ENCODE results near the gene EIF4B. TPM values are rescaled to one million over a fixed set of nuclear protein-coding genes. Genes with fewer than 3 reads are reported as not detected.

EIF4B gene
- total RNA-seq, 2 donors from 2014 or later = 272 to 383 TPM

DNA sequence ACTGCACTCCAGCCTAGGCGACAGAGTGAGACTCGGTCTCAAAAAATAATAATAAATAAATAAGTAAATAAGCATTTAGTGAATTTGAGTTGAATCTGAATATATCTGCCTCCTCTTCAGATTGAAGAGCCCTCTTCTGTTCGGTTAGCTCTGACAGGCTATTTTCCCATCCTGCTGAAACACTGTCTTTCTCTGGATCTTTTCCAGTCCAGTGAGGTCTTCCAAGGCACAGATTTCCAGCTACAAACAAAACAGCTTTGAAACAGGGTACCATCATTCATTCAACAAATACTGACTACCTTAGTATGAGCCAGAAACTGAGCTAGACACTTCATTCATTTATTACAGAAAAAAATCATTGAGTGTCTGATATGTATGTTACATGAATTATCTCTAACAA is 80.1 kb downstream of the EIF4B start:
- no peaks in the 10 kb centered on the region for H3K27me3 ChIP-seq
- no peaks in the 10 kb centered on the region for H3K4me1 ChIP-seq
- H3K36me3 ChIP-seq = no peaks in the 10 kb centered on the region
- no peak overlapping the region for H3K4me3 ChIP-seq
- peaks cover 0 to 4% of the 10 kb centered on the region in 2 donors for H3K9me3 ChIP-seq
- no peak overlapping the region for H3K27ac ChIP-seq
- TF ChIP-seq, protein P1, sequence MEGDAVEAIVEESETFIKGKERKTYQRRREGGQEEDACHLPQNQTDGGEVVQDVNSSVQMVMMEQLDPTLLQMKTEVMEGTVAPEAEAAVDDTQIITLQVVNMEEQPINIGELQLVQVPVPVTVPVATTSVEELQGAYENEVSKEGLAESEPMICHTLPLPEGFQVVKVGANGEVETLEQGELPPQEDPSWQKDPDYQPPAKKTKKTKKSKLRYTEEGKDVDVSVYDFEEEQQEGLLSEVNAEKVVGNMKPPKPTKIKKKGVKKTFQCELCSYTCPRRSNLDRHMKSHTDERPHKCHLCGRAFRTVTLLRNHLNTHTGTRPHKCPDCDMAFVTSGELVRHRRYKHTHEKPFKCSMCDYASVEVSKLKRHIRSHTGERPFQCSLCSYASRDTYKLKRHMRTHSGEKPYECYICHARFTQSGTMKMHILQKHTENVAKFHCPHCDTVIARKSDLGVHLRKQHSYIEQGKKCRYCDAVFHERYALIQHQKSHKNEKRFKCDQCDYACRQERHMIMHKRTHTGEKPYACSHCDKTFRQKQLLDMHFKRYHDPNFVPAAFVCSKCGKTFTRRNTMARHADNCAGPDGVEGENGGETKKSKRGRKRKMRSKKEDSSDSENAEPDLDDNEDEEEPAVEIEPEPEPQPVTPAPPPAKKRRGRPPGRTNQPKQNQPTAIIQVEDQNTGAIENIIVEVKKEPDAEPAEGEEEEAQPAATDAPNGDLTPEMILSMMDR (IDR thresholded peaks at IDR 0.05) = no peak
- DNase-seq (ENCODE audit: low spot score) = no peak

GRCh38 chr12:53090105-53090504 is 83.8 kb downstream of the EIF4B start:
- no peak for DNase-seq (ENCODE audit: low spot score)
- H3K27me3 ChIP-seq = no peaks in the 10 kb centered on the region
- TF ChIP-seq, protein P1 (IDR thresholded peaks at IDR 0.05) = no peak

DNA sequence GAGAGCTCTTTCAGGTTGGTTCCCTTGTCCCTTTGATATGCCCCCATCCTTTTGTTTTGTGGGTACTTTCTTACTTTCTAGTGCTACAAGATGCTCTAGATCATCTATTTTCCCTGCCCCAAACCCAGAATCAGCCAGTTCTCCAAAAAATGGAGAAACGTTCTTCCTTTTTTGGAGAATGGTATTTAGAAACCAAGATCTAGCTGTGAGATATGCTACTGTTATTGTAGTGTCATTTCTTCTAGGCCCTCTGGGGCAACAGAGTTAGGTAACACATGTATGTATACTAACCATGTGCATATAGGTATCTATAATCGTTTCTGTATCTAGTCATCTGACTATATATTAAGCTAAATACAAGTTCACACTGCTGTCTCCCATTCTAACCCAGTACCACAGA is 84.3 kb downstream of the EIF4B start:
- H3K27ac ChIP-seq = no peak overlapping the region
- no peaks in the 10 kb centered on the region for H3K9me3 ChIP-seq
- no peaks in the 10 kb centered on the region for H3K4me1 ChIP-seq
- no peaks in the 10 kb centered on the region for H3K36me3 ChIP-seq
- TF ChIP-seq, protein P1 (IDR thresholded peaks at IDR 0.05) = no peak
- no peaks in the 10 kb centered on the region for H3K27me3 ChIP-seq
- no peak overlapping the region for H3K4me3 ChIP-seq
- DNase-seq (ENCODE audit: low spot score) = no peak

More at GRCh38 chr12:53090105-53090504, 83.8 kb downstream of the EIF4B start:
- Histone ChIP-seq H3K4me1 (no peaks in the 10 kb centered on the region), H3K27ac (no peak overlapping the region), H3K9me3 (no peaks in the 10 kb centered on the region), H3K36me3 (no peaks in the 10 kb centered on the region), H3K4me3 (no peak overlapping the region)

DNA sequence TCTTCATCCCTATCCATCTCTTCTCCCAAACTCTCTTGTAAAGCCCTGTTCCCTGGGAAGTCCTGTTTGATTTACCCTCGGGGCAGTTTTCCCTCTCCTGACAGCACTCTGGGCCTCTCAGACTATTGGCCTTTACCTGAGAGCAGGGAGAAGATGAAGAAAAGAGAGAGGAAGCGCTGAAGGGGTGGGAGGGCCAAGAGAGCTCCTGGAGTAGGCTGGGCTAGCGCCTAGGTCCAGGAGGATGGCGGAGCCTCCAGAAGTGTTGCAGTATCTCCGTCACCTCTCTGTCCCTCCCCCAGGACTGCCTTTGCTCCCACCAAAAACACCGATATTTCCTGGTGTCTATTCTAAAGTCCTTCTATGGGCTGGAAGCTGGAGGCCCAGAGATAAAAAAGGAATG is 85.5 kb downstream of the EIF4B start:
- TF ChIP-seq, protein P1 (IDR thresholded peaks at IDR 0.05) = no peak
- H3K4me1 ChIP-seq = peaks cover 0 to 11% of the 10 kb centered on the region in 2 donors

More for the DNA sequence above, 85.5 kb downstream of the EIF4B start:
- Histone ChIP-seq H3K4me3 (no peak overlapping the region), H3K27me3 (no peaks in the 10 kb centered on the region), H3K36me3 (no peaks in the 10 kb centered on the region), H3K27ac (no peak overlapping the region), H3K9me3 (no peaks in the 10 kb centered on the region)
- DNase-seq (ENCODE audit: low spot score) = no peak

Small RNA genes within 50 kb of the gene (microRNA-seq; reads per million reads assigned to microRNA genes)
- gene MIR6757 (ENCODE audit: borderline number of aligned reads in 2 of 2, borderline replicate concordance in 1 of 2) = 0.71 to 1.4 reads per million in 2 donors

Other genes starting within 250 kb of the EIF4B start
- not detected for gene KRT76, start 229.1 kb upstream of the EIF4B start, total RNA-seq
- gene KRT3, start 210.3 kb upstream of the EIF4B start, total RNA-seq = not detected
- not detected for gene KRT4, start 192.3 kb upstream of the EIF4B start, total RNA-seq
- not detected for gene KRT79, start 172.1 kb upstream of the EIF4B start, total RNA-seq
- not detected for gene KRT78, start 157.5 kb upstream of the EIF4B start, total RNA-seq
- 100 to 1,000 TPM; 199 to 271 TPM for gene KRT8, start 101.4 kb upstream of the EIF4B start, total RNA-seq
- 100 to 1,000 TPM in 1 of 2 donors, 10 to 100 TPM in 1; 85.1 to 150 TPM for gene KRT18, start 57.3 kb upstream of the EIF4B start, total RNA-seq
- 100 to 1,000 TPM in 1 of 2 donors, 10 to 100 TPM in 1; 76.2 to 153 TPM for gene TNS2, start 43.6 kb downstream of the EIF4B start, total RNA-seq
- 10 to 100 TPM; 33.5 to 64.5 TPM for gene SPRYD3, start 72.9 kb downstream of the EIF4B start, total RNA-seq
- 100 to 1,000 TPM in 1 of 2 donors, 10 to 100 TPM in 1; 99.0 to 358 TPM for gene IGFBP6, start 91.2 kb downstream of the EIF4B start, total RNA-seq
- not detected for gene SOAT2, start 97.0 kb downstream of the EIF4B start, total RNA-seq
- gene ZNF740, start 174.3 kb downstream of the EIF4B start, total RNA-seq = 1 to 10 TPM; 5.9 to 7.4 TPM
- 1 to 10 TPM; 3.4 to 4.9 TPM for gene CSAD, start 174.5 kb downstream of the EIF4B start, total RNA-seq
- under 1 TPM in 1 of 2 donors, not detected in 1; 0.47 TPM for gene ITGB7, start 200.8 kb downstream of the EIF4B start, total RNA-seq
- gene RARG, start 225.8 kb downstream of the EIF4B start, total RNA-seq = 10 to 100 TPM; 14.8 to 15.0 TPM